ENCODE results near the gene AGMO.

The AGMO gene

GRCh38 chr7:15204421-15204820, 357.4 kb downstream of the AGMO start:
- no peak for DNase-seq

DNA sequence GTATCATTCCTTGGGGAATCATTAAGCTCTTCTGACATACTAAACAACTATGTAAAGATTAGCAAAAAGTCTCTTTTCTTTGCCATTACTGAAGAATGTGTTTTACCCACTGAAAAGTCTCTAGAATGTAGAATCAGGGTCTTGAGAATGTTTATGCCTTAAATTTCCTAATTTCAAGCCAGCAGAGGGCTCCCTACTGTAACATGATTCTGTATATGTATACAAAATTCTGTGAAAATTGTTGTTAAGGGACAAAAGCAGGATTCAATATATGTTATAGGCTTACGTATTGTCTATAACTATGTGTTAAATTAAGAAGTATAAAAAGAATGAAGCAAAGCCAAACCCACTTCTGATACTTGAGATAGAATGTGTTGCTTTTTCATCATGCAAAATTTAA, 362.3 kb downstream of the AGMO start:
- DNase-seq: no peak

GRCh38 chr7:15197042-15197977, 364.5 kb downstream of the AGMO start:
- DNase-seq: no peak

DNA sequence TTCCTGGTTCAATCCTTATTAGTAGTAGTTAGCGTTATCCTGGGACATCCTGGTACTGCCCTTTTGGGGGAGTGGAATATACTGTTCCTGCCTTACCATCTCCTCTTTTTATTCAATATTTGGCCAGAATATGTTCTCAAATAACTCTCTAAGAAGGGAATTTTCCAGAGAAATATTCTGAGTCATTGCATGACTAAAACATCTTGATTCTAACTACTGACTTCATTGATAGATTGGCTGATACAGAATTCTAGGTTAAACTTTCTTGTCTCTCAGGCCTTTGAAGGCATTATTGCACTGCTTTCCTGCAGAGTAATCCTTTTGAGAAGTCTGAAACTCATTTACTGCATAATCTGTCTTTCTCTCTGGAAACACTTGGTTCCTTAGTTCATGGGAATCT, 383.8 kb downstream of the AGMO start:
- no peak for DNase-seq

GRCh38 chr7:15176089-15176488, 385.7 kb downstream of the AGMO start:
- no peak for DNase-seq

DNA sequence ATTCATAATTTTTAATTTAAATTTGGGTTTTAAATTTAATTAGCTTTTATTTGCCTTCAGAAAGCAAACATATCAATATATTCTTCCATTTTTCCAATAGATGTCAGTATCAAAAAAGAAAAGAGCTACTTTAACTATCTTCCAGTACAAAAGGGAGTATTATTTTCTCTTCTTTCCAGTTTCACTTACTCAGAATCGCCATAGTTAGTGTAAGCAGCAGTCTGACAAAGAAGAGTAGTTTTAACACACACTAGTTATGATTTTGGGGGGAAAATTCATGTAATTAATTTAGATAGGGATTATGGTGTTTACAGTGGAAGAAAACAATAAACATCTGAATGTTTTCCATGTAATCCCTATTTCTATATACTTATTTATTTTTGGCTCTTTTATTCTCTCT, 386.7 kb downstream of the AGMO start:
- DNase-seq: no peak

- DNase-seq: no peak
These were observed 387.3 kb downstream of the AGMO start for GRCh38 chr7:15174485-15174884.

DNA sequence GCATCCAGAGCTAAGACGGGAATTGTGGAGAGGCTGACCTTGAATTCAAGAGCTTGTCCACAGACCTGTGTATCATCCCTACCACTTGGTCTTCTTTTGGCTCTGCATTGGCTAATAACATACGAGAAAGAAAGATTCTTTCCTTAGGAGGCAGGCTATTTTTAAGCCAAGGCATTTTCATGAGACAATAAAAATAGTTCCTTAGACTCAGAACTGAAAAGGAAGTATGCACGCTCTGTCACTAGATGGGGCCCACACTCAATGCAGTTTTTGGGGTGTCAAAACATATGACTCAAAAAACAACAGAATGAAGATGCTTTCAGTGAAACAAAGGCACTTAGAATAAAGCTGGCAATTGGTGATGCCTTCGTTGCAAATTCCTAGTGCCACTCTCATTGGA, 393.3 kb downstream of the AGMO start:
- DNase-seq: no peak

DNA sequence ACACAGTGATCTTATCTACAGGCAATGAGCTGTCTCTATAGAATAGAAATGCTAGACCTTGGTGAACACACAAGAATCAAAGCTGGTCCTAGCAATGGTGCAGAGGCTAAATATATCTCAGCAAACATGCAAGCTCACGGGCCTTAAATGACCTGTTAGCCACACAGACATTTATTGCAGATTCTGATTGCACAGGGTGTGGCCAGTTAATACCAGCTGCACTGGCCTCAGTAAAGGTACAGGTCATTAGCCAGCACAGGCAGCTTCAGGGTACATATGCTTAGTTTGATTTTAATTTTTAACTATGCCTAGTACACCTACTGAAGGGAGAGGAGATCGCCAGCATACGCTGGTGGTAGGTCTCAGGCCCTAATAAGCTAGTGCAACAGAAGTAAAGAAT, 393.9 kb downstream of the AGMO start:
- no peak for DNase-seq

DNA sequence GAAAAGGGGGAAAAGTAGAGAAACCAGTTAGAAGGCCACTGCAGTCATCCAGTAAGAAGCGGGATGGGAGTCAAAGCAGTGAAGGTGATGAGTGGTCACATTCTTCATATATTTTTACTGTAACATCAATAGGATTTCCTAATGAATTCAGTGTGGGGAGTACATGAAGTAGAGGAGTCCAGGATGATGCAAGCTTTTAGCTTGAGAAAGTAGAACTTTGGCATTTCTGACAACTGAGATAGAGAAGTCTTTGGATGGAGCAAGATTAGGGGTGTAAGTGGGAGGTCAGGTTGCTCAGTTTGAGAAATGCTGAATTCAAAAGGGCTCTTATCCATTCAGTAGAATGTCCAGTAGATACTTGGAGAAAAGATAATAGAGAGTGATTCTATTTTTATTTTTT, 395.2 kb downstream of the AGMO start:
- DNase-seq: no peak

GRCh38 chr7:15159261-15159660, 402.6 kb downstream of the AGMO start:
- DNase-seq: no peak

- no peak for DNase-seq
These were observed 403.5 kb downstream of the AGMO start for GRCh38 chr7:15158141-15158810.
